ENCODE results near the gene ZFYVE26. TPM values are rescaled to one million over a fixed set of nuclear protein-coding genes. Genes with fewer than 3 reads are reported as not detected.
"Not testable (repeated sequence)": the region's sequence is repeated elsewhere in the genome, so short reads cannot be mapped to it uniquely, and the experiment has no call there.

The ZFYVE26 gene
- polyA plus RNA-seq, 3 donors = 15.1 to 20.6 (median 19.6) TPM

DNA sequence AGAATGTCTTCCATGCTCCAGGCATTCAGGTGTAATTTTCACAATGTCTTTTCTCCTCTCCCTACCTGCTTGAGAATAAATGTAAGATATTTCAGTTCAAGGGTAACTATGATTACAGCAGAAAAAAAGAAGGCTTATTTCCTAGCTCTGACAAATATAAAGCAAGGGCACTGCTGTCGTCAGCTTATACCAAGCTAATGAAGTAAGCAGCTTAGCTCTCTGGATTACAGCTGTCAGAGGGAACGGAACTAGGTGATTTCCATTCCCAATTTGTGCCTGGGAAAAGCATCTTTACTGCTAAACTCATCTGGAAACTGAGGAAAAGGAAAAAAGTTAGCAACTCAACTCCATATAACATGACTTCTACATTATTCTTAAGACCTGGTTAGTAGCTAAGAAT lies 56.5 kb downstream of the ZFYVE26 start:
- no peak for DNase-seq

DNA sequence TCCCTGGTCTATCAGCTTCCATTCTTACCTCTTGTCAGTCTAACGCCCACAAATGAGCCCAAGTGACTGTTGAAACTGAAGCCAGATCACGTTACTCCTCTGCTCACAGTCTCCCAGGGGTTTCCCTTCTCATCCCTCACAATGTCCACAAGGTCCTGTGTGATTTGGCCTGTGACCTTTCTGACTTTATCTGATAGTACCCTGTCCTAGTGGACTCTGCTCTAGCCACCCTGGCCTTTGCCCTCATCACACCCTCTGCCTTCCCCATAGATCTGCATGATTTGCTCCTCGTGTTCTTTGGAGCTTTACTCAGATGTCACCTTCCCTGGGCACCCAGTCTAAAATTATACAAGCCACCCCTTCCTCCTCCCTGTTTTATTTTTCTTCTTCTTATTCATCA lies 59.2 kb downstream of the ZFYVE26 start:
- no peak for DNase-seq

DNA sequence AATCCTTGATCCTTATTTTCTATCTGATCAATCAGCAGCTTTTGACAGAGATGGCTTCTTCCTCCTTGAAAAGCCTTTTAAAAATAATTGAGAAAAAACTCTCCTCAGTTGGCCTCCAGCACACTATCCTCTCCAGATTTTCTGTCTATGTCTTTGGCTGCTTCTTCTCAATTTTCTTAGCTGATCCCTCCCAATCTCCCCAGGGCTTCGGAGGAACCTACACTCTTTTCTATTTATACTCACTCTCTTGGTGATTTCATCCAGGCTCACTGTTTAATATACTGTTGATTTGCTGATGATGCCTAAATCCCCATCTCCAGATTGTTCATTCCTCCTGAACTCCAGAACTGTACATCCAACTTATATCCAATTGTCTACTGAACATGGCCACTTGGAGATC lies 59.9 kb downstream of the ZFYVE26 start:
- no peak for DNase-seq

DNA sequence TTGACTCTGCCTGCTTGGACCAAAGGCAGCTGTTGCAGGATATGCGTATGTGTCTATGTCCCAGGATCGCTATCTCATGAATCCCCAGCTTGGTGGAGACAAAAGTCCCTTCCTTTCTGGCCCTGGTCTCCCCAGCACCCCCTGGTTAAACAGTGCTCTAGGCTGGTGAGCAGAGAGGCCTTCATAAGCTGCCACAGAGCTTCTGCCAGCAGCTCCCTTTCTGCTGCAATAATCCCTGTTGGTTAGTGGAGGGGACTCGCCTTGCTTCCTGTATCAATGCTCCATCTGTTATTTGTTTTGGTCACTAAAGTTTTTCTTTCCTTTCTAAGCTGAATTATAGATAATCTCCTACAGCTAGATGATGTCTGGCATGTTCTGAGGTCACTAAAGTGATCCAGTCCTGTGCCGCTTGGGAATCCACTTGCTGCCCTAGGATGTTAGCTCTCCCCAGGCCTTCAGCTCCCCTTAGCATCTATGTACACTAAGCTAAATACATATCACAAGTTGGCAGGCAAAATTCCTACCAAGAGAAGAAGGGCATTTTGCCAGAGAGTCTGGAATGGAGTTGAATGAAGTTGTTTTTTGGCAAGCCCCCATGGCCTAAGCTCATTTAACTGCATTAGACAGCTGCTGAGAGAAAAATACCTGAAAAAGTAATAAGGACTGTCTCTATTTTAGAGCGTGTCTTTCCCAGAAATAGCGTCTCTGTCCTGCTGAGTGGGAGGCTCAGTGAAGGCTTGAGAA lies 66.9 kb downstream of the ZFYVE26 start:
- no peak for DNase-seq

DNA sequence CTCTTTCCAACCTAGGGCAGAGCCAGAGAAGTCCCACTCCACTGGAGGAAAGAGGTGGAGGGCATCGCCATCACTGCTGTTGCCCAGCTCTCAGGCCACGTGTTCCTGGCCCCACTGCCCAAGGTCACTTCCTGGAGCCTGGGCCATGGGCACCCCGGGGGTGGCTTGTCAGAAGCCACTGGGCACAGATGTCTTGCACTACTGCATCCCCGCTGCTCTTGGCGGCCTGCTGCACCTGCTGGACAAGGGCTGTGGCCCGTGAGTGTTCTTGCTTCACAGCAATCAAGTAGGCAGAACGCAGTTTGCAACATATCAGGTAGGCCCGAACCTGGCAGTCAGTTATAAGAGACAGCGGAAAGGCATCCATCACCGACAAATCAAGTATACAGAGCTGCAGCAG lies 68.1 kb downstream of the ZFYVE26 start:
- no peak for DNase-seq

DNA sequence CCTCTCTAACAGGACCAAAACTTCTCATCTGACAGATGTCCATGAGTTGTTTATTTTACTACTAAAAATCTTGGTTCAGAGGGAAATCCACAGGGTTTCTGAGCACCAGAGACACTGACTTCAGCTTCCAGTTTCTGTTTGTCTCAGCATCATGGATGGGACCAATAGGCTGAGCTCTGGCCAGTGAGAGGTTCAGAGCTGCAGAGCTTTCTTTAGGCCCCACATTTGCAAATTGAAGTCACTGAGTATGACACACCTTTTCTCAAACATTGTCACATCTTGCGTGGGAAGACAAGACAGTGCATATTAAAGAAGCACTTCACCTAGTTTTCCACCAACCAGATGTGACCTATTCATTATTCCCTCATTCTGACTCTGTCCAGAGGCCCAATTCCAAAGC lies 69.5 kb downstream of the ZFYVE26 start:
- DNase-seq = no peak

DNA sequence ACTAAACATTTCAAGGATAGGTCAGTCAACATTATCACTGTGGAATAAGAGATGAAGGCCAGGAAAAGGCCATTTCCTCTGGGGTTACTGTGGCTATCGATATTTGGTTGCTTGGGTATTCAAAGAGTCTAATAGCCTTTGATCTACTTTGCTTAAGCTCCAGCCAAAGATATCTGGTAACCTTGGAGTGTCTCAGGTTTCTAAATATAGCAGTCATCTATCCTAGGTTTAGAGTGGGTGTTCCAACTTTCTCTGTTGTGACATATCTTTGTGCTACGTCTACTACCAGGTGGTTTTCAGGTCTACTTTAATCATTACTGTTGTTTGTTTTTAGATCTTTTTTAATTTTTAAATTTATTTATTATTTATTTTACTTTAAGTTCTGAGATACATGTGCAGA lies 72.3 kb downstream of the ZFYVE26 start:
- DNase-seq = no peak

DNA sequence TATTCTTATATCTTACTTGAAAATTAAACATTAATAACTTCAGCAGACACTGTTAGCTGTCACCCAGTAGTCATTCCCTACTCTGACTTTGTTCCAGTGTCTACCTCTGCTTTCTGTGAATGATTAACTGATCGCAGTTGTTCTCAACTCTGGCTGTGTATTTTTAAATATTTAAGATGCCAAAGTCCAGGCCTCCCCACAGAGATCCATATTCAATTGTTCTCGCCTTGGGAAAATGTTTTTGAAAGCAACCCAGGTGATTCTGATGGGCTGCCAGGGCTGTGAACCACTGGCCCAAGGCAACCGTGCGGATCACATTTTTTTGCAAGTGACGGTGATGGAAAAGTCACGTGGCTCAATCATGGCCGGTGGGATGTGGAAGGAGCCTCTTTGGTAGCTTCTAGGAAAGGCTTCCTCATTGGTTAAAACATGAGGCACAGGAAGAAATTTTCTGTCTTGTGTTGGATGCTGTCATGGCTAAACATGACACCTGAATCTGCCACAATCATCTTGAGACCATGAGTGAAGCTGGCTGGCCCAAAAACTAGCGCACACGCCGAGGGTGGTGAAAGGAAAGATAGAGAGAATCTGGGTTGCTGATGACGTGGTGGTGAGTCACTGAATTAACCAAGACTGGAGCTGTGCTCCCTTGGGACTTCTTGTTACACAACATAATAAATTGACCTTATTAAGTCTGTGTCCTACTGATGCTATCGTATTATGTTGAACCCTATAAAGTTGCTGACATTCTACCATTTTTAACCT lies 77.5 kb downstream of the ZFYVE26 start:
- DNase-seq = no peak

DNA sequence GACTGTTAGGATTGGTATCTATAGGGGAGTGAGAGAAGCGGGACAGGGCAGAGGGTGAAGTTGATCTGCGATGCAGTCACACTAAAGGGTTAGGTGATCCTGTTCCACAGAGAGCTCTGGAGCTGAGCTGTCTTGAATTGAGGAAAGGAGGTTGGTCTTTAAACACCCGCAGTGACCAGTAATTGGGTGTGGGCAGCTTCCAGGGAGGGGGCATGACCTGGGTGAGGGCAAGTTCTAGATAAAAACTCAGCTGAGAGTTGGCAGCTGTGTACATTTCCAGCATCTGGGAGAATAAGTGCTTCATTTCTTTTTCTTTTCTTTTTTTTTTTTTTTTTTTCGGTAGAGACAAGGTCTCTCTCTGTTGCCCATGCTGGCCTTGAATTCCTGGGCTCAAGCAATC lies 79.6 kb downstream of the ZFYVE26 start:
- DNase-seq = no peak

DNA sequence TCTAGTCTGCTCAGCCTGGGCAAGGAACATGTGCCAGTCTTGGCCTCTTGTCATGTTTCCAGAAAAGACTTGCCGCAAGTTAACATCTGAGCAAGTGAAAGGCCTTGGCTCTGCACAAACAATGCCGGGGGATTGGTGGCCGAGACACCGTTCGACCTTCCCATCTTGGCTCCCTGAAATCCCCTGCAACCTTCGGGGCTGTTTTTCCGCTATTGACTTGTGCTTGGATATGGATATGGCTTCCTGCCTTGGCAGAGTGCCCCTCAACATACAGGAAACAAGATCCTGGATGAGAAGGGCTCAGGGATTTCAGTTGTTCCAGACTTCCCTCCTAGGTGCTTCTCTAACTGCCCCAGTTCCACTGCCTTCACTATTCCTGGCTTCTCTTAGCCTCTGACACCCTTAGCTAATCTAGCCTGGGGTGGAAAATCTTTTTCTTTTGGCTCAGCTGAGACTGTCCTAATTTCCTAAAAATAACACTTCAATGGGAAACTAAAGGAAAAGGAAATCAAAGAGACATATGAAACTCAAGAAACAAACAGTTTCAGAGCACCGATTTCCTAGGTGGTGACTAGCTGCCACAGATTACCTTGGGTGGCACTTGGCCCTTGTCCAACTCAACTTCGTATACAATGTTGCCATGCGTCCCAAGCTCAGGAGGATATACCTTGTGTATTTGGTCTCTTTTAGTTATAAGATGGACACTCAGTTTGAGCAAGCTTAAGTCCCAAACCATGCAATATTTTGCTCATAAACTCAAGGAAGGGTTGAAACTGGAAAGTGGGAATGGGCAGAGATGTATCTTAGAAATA lies 80.8 kb downstream of the ZFYVE26 start:
- no peak for DNase-seq

DNA sequence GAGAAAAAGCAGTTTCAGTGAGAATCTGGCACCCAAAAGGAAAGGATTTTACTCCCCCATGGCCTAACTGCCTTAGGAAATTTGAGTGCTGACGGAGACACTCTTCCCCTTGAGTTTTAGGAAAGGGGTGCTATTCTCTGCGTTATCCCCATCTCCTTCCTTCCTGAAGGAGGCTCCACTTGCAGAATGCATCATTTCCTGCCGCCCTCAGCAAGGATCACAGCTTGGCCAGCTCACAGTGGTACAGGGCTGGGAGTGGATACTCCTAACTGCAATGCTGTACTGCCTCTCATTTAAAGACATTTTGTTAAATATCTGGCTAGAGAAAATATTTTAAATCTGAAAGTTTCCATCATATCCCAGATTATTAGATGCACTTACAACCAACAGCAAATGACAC lies 81.7 kb downstream of the ZFYVE26 start:
- no peak for DNase-seq

DNA sequence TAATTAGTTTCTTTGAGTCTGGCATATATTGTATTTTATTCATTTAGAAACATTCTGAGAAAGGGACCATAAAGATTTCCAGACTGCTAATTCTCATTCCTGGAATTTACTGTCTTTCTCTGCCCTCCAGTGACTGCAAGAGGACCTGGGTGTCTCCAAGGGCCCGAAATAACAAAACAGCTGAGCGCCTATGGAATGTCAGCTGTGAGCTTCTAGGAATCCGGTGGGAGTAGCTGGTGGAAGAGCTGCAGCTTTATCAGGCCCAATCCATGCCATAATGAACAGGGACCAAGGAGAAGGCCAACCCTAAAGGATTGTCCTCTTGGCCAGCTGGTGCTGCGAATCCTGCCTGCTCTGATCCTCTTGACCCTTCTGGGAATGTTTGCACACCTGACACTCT lies 82.8 kb downstream of the ZFYVE26 start:
- DNase-seq = peak; percentile 52

DNA sequence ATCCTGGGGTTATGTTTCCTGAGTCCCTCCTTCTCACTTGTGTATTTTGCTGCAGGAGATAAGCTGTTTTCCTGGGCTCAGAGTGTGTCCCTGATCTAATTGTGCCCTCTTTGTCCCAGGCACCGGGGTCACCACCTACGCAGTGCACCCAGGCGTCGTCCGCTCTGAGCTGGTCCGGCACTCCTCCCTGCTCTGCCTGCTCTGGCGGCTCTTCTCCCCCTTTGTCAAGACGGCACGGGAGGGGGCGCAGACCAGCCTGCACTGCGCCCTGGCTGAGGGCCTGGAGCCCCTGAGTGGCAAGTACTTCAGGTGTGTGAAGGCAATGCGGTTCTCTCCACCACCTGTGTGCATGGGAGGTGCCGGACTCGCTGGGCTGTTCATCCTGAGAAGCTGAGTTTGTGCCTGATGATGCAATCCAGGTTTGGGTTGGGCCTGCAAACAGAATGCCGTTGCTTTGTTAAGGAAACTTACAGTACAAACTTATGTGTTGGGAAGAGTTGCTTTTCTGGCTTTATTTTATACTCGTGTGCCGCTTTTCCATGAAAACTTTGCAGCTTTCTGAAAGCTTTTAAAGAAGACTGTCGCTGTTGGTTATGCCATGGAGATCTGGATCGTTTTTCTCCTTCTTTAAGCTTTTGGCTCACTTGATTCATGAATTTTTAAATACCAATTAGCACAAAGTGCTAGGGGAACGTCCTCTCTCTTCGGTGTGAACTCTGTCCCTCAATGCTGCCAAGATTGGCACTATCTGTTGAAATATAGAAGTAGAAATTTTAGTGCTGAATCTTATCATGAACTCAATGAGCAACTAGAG lies 87.1 kb downstream of the ZFYVE26 start:
- no peak for DNase-seq

DNA sequence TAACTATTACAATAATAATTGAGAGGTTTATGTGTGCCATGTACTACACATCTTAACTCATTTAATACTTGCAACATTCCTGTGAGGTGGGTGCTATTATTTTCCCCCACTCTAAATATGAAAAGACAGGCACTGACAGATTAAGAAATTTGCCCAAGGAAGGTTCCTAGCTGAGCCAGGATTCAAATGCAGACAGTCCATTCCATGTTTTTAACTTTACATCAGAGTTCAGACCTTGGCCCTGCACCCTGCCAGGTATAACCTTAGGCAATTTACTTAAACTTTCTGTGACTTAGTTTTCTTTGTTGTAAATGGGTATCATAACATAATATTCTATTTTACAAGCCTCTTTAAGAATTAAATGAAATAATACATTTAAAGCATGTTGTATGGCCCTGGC lies 88.1 kb downstream of the ZFYVE26 start:
- DNase-seq = no peak

DNA sequence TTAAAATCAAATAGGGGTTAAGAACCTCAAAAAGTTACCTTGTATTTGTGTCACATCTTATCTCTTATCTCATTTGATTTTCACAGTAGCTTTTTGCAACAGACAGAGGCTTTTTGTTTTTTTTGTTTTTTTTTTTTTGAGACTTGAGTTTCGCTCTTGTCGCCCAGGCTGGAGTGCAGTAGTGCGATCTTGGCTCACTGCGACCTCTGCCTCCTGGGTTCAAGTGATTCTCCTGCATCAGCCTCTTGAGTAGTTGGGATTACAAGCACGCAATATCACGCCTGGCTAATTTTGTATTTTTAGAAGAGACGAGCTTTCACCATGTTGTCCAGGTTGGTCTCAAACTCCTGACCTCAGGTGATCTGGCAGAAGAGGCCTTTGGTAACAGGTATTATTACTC lies 89.0 kb downstream of the ZFYVE26 start:
- no peak for DNase-seq

DNA sequence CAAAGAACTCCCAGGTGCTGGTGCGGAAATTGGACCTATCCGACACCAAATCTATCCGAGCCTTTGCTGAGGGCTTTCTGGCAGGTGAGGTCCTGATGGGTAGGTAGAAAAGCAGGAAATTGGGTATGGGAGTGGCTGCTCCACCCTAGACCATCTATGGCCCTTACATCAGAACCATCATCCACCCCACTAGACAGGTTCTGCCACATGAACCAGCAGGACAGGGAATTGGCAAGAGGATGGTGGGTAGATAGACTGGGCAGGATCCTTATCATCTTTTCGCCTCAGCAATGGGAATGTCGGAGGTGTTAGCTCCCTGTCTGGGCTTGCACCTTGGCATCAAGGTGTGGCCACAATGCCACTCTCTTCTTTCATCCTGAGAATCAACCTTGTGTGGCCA lies 91.2 kb downstream of the ZFYVE26 start:
- no peak for DNase-seq

DNA sequence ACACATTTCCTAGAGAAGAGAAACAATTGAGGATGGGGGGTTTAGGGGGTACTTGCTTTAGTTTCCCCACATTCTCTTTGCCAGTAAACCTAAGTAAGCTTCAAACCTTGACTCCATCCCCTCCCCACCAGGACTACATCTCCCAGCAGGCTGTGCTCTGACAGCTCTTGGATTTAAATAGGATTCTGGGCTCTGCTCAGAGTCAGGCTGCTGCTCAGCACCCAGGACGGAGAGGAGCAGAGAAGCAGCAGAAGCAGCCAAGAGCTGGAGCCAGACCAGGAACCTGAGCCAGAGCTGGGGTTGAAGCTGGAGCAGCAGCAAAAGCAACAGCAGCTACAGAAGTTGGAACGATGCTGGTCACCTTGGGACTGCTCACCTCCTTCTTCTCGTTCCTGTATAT lies 94.1 kb downstream of the ZFYVE26 start:
- no peak for DNase-seq

DNA sequence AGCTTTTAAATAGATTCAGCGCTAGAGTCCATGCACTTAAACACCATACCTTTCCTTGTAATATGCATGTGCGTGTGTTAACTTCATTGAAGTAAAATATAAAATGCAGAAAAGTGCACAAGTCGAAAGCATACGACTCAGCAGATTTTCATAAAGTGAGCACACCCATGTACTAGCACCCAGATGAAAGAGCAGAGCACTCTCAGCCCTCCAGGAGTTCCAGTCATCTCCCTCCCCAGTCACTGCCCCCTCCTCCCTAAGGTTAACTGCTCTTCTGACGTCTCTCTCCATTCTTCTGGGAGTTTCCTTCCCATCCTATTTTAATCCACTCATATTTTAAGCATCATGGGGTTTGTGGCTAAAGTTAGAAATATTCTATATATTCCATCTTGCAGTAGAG lies 94.5 kb downstream of the ZFYVE26 start:
- DNase-seq = no peak

DNA sequence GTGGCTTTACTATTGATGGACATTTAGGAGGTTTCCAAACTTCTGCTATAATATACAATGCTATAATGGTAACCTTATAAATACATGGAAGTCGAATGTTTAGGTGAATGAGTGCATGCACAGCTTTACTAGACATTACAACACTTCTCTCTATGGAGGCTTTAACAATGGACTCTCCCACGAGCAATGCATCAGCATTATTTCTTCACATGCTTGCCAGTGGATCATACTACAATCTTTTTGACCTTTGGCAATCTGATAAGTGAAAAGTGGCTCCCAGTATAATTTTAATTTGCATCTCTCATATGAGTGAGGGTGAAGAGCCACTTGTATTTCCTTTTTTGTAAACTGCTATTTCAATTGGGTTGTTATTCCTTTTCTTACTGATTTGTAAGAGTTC lies 96.5 kb downstream of the ZFYVE26 start:
- DNase-seq = no peak

DNA sequence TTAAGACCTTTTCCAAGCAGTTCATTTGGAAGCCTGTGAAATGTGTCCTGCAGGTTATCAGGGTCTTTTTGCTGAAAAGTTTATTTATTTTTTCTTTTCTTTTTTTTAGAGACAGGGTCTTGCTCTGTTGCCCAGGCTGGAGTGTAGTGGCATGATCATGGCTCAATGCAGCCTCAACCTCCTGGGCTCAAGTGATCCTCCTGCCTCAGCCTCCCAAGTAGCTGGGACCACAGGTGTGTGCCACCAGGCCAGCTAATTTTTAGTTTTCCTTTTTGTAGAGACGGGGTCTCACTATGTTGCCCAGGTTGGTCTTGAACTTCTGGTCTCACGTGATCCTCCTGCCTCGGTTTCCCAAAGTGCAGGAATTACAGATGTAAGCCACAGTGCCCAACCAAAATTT lies 97.0 kb downstream of the ZFYVE26 start:
- not testable (repeated sequence) for DNase-seq

DNA sequence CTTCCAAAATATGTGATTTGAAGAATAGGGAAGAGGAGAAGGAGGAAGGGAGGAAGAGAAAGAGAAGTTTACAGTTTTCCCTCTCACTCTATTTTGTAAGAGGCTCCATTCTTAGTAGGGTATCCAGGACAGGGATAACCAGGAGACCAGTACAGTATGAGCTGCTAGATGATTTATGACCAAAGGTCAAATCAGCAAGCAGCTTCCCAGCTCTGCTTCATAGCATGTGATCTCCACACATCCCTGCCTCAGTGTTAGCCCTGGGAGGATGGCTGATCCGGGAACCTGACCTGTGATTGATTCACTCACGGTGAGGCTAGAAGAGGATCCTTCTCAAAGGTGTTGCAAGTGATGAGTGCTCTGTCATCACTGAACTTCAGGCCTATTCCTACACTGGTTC lies 98.1 kb downstream of the ZFYVE26 start:
- DNase-seq = no peak

DNA sequence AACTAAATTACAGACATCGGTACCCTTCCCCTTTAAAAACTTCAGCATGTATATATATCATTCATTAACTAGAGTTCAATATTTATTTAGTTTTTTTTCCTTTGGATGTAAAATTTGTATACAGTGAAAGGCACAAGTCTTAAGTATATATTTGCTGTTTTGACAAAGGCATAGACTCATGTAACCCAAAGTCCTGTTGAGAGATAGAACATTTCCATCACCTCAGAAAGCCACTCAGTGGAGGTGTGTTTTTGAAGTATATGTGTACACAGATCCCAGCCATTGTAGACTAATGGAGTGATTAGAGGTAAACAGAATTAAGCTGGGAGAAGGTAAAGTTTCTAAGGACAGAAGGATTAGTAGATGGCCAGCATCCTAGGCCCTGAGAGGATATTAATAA lies 99.3 kb downstream of the ZFYVE26 start:
- no peak for DNase-seq
